ENCODE measurements around the gene BRD1.

DNA sequence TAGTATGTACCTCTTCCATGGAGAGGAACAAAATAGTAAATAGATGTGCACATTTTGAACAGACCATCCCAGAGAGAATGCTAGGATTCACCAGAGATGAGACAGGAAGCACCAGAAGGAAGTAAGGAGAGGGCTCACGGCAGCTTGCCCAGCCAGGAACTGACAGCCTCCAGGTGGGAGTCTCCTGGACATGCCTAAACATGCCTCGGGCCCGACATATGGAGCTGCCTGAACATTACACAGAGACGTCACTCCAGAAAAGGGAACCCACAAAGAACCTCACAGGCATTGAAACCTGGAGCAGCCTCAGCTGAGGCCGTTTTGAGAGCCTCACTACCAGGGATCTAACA, 67.4 kb downstream of the BRD1 start:
- TF ChIP-seq POLR2AphosphoS5 (IDR thresholded peaks at IDR 0.05; ENCODE audit: low read depth, low read length), result no peak
- TF ChIP-seq, protein P1, sequence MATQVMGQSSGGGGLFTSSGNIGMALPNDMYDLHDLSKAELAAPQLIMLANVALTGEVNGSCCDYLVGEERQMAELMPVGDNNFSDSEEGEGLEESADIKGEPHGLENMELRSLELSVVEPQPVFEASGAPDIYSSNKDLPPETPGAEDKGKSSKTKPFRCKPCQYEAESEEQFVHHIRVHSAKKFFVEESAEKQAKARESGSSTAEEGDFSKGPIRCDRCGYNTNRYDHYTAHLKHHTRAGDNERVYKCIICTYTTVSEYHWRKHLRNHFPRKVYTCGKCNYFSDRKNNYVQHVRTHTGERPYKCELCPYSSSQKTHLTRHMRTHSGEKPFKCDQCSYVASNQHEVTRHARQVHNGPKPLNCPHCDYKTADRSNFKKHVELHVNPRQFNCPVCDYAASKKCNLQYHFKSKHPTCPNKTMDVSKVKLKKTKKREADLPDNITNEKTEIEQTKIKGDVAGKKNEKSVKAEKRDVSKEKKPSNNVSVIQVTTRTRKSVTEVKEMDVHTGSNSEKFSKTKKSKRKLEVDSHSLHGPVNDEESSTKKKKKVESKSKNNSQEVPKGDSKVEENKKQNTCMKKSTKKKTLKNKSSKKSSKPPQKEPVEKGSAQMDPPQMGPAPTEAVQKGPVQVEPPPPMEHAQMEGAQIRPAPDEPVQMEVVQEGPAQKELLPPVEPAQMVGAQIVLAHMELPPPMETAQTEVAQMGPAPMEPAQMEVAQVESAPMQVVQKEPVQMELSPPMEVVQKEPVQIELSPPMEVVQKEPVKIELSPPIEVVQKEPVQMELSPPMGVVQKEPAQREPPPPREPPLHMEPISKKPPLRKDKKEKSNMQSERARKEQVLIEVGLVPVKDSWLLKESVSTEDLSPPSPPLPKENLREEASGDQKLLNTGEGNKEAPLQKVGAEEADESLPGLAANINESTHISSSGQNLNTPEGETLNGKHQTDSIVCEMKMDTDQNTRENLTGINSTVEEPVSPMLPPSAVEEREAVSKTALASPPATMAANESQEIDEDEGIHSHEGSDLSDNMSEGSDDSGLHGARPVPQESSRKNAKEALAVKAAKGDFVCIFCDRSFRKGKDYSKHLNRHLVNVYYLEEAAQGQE (IDR thresholded peaks at IDR 0.05; ENCODE audit: insufficient read depth in 1 of 2, low read depth in 2 of 2, low read length in 2 of 2), result no peak
- TF ChIP-seq TAF1 (IDR thresholded peaks at IDR 0.05; ENCODE audit: borderline replicate concordance, insufficient read depth, low read length), result no peak
- no peak for TF ChIP-seq SIN3A (IDR thresholded peaks at IDR 0.05; ENCODE audit: borderline replicate concordance, insufficient read depth, low read length)
- TF ChIP-seq FOXP2 (optimal IDR thresholded peaks at IDR 0.05; ENCODE audit: borderline replicate concordance, extremely low read depth, extremely low read length, insufficient read depth), result no peak
